DND-41 (cell line): ENCODE results near the gene ARHGAP45.

Experiments used
- EZH2 ChIP-seq: IDR thresholded peaks from 3 replicates; pipeline ENCODE4 v1.6.1; 2012; ENCODE audit warnings: borderline replicate concordance, low read depth, mild to moderate bottlenecking, moderate library complexity, low read length, inconsistent platforms; ENCODE audit not compliant: severe bottlenecking
- TF ChIP-seq, protein P1 (sequence below): IDR thresholded peaks from 2 replicates; pipeline ENCODE4 v1.5.1; 2012; ENCODE audit warnings: borderline replicate concordance, low read length, moderate library complexity, mild to moderate bottlenecking; ENCODE audit not compliant: poor library complexity, severe bottlenecking; ENCODE audit errors: extremely low read depth

DNA sequence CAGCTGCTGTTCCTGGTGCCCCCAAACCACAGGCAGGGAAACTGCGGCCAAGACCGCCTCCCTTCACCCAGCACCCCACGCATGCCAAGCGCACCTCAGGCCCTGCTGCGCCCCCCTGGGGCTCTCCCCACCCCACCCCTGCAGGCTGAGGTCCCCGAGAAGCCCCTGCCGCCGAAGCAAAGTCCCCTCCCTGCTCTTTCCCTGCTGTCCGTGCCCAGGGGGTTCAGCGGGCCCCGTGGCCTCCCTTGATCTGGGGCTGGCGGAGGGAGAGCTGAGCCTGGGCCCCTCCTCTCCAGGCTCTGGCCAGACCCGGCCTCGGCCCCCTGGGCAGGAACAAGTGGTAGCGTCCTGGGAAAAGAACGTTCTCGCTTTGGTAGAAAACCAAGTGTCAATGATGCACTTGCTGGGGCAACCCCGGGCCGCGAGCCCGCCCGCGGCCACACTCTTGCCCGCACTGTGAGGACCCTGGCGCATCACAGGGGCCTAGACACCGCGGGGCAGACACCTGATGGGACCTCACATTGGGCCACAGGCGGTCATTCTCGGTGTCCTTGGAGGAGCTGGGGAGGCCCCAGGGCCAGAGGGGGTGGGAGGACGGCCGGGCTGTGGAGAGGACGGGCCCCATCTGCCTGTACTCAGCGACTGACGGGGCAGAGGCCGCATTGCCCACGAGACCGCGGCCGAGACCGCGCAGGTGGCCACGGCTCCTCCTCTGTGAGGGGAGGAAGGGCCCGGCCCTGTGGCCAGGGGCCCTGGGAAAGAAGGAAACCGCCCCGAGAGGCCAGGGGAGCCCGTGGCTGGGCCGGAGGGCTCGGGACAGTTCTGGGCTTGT, 65.8 kb downstream of the ARHGAP45 start:
- TF ChIP-seq, protein P1, sequence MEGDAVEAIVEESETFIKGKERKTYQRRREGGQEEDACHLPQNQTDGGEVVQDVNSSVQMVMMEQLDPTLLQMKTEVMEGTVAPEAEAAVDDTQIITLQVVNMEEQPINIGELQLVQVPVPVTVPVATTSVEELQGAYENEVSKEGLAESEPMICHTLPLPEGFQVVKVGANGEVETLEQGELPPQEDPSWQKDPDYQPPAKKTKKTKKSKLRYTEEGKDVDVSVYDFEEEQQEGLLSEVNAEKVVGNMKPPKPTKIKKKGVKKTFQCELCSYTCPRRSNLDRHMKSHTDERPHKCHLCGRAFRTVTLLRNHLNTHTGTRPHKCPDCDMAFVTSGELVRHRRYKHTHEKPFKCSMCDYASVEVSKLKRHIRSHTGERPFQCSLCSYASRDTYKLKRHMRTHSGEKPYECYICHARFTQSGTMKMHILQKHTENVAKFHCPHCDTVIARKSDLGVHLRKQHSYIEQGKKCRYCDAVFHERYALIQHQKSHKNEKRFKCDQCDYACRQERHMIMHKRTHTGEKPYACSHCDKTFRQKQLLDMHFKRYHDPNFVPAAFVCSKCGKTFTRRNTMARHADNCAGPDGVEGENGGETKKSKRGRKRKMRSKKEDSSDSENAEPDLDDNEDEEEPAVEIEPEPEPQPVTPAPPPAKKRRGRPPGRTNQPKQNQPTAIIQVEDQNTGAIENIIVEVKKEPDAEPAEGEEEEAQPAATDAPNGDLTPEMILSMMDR = peak; percentile 11
- no peak for TF ChIP-seq EZH2
